Fibroblast of gingiva (primary cell): ENCODE results near the gene SYNE1.

Source experiments
- DNase-seq: peaks from one replicate; pipeline ENCODE4 v3.0.0-alpha.2; 2011; ENCODE audit warnings: low read depth

SYNE1 gene

DNA sequence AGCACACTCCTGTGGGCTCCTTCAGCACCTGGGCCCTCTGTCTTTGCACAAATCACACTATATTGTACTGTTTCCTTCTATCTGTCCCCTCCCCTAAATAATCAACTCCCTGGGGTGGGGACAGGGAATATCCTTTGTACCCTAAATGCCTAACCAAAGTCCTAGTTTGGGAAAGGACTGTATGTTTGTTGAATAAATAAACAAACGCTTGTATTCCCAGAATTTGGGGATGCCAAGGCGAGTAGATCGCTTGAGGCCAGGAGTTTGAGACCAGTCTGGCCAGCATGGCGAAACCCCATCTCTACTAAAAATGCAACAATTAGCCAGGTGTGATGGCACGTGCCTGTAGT lies 322.7 kb downstream of the SYNE1 start:
- DNase-seq, result no peak

DNA sequence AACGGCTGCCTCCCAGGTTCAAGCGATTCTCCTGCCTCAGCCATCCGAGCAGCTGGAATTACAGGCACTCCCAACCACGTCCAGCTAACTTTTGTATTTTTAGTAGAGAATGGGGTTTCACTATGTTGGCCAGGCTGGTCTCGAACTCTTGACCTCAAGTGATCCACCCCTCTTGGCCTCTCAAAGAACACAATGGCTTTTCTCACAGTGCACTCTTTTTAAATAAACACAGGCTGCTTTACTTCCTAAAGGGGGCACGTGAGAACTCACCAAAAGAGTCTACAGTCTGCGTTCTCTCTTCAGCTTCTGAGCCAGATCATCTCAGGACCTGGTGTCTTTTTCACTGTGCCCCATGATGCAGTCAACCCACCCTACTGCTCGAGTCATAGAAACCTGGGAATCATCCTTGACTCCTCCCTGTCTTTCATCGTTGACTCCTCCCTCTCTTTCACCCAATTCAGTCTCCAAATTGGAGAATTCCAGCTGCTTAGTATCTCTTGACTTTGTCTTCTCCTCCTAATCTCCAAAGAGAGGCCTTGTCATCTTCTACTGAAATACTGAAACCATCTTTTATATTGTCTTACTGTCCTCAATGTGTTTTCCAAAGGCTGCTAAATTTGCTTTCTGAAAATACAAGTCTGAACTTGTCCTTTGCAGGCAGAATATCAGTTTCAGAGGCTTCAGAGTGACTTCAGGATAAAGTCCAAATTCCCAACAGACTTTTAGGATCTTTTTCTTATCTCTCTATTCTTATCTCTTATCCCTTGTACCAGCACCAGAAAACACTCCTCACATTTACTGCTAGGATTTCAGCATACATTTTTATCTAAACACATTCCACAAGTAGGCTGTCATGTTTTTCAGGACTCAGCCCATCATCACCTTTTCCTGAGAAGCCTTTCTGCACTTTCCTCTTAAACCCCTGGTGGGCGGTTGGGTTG lies 323.4 kb downstream of the SYNE1 start:
- no peak for DNase-seq

DNA sequence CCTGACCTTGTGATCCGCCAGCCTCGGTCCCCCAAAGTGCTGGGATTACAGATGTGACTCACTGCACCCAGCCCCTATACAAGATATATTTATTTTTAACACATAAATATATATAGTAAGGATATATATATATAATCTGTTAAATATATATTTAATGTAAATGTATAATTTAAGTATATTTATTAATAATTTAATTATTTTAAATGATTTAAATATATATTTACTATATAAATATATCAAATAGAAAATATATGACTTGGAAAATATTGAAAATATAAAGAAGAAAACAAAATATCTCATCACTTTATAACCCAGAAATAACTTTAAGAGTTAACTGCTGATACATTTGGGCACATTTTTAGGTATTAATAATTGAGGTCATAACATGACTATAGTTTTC lies 324.7 kb downstream of the SYNE1 start:
- DNase-seq, result no peak

DNA sequence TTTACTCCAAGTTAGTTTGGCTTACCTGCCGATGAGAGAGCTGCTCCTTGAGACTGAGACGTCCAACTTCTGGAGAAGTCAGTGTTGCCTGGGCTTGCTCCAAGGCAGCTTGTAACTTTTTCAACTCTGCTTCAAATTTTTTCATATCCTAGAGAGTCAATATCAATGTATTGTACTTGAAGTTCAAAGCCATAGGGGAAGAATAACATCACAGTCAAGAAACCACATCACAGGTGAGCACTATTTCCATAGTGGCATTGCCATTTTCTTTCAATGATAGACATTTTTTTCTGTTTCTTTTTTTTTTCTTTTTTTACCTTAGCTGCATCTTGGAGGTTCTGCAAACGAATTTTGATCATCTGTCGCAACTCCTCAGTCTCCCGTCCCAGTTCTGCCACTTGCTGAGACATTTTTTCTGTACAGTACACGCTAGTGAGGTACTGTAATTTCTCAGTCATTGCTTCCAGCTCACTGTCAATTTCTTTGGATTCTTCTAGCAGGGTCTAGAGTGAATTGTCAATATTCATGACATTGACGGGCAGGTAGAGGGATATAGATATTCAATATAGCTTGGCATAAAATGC lies 326.7 kb downstream of the SYNE1 start:
- DNase-seq, result no peak

DNA sequence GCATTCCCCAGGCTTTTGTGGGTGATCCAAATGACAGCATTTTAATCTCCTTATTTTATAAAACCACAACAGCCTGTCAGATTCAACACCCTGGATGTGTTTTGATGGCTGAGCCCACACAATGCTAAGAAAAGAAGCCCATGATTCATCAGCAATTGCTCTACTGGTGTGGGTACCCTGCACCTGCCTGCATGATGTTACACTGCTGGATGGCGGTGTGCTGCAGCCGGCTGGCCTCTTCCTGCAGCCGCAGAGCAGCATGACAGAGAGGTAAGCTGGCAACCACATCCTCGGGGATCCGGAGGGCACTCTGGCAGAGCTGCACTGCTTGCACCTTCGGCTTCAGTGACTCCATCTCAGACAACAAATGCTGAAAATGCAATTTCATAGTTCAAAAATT lies 327.5 kb downstream of the SYNE1 start:
- DNase-seq, result no peak

DNA sequence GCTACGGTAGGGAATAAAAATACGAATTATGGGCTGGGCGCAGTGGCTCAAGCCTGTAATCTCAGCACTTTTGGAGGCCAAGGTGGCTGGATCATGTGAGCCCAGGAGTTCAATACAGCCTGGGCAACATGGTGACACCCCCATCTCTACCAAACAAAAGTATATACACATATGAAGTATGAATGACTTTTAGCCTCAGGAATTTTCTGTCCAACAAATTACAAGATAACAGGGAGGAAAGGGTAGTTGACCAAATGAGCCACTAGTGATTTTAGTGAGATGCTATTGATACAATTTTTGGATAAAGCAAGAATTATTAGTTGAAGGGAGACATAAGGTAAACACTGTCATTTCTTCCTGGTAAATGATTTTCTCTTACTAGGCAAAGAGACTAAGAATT lies 328.2 kb downstream of the SYNE1 start:
- no peak for DNase-seq

DNA sequence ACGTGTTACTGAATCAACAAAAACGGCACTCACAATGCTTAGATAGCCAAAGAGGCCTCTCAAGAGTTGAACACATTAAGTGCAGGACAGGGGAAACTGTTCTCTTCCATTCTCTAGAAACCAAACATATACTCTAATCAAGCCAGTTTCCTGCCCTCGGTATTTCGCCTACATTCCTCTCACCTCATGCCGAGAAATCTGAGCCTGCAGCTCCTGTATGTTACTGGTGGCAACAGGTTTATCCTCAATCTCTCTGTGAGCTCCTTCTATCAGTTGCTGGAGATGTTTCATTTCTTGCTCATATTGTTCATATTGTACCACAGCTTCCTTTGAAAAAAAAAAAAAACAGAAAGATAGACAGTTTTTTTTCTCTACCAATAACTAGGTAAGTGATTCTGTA lies 328.9 kb downstream of the SYNE1 start:
- DNase-seq, result no peak

DNA sequence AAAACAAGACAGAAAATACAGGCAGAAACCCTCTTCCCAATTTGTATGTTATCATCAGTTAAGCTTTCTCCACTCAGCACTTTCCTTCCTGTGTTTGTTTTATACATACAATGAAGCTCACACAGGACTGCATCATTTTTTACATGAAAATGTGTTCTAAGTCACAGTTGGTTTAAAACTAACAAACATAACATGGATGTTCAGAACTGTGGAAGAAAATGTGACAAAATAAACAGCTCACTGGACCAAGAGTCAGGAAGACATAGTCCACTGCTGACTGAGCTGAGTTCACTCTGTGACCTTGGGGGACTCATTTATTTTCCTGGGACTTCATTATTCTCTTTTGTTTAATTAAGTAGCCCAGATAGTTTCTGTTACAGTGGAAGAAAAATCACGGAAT lies 331.5 kb downstream of the SYNE1 start:
- no peak for DNase-seq

DNA sequence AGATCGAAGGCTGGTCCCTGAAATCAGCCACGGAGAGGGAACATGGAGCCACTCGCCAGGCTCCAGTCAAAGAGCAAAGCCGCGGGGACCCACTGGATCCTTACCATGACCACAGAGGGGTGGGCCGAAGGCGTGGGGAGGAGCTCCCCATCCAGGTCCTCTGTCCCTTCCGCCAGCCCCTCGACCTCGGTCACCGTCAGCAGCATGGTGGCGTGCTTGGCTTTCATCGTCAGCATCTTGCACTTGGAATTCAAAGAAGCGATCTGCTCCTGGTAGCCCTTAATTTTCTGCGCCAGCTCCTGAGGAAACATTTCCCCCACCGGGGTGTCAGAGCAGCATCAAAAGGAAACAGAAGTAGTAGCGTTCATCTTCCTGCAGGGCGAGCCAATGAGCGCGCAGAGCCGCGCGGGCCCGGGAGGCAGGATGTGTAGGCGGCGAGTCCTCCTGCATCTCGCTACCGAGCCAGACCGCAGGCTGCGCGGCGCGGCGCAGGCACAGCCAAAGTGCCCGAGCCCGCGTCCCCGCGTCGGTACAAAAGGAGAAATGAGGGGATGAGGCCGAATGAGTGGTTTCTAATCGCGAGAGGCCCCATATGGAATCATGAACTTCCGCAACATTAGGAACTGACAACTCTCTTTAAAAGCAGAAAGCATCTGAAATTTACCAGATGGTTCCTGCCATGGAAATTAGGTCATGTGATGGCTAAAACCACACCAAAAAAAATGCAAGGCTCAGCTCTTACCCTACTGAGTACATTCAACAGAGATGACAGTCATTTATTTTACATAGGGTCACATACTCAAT lies 335.2 kb downstream of the SYNE1 start:
- peak; percentile 83 for DNase-seq

DNA sequence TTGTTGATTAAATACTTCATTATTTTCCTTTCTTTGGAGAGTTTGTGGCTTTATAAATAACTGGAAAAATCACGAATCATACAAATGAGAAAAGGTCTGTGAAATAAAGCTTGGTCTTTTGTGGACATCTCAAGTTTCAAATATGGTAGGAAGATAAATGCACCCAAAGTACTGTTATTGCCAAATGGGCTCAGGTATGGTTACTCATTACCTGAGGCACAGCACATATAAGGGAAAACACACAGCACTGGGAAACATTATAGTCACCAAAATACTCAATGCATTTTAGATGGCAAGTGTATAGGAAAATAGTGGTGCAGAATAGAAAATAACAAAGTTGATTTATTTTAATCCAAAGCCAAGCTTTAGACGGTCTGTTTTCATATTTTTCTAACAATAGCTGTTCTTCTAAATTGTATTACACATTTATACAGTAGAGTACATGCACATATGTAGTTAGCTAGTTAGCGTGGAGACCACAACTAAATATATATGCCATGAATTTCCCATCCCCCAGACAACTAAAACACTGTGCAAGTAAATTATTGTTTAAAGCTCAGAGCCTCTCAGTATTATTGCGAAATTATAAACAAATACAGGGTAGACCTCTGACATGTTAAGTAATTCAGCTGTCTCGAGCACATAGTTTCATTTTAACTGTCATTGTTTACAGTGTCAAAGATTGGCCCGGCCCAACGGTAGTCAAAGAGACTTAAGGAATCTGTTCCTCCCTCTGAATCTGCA lies 336.0 kb downstream of the SYNE1 start:
- DNase-seq, result peak; percentile 65

DNA sequence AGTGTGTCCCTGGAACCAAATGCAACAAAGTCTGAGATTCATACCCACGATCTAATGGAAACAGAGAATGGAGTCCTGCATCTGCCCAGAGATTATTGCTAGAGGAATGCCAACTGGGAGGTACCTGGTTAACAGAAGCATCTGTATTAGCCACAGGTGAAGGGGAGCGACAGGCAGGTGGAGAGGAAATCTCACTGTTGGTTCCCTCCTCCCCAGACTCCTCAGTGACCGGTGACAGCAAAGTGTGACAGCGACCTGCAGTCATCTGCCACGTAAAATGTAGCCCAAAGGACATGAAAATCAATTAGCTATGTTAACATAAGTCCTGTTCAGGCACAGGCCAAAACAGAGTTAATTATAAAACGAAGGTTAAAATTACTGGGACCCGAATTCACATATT lies 336.6 kb downstream of the SYNE1 start:
- DNase-seq, result no peak

DNA sequence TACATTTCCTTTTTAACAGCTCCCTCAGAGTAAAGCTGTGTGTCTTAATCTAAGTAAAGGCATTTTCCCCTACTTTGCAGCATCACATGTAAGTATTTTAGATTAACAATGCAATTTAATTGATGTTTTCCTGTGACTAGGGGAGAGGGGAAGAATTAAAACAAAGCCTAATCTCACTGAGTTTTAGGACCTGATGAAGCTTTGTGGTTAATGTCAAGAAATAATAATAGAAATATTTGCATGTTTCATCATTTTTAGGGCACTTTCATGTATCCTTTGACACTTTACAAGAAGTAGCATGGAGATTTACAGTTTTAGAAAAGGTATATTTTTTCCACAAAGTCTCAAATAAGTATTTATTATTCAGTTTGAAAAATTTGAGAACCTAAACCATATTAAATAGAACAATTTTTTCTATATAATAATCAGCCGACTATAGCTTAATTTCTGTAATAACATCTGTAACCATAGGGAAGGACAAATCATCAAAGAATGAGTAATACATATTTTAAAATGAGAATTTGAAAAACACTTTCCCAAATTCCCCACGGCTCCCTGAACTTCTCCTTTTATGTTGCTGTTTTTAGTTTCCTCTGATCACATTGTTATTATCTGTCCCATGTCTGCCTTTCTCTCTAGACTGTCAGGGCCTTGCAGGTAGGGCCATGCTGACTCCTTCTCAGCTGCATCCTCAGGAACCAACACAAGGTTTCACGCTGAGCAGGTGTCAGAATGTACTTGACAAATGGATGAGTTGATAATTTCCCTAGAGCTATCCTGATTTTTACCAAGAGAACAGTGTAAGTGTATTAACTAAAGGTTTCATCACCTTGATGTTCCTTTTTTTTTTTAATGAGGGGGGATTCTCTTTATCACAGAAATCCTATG lies 338.1 kb downstream of the SYNE1 start:
- DNase-seq, result no peak

DNA sequence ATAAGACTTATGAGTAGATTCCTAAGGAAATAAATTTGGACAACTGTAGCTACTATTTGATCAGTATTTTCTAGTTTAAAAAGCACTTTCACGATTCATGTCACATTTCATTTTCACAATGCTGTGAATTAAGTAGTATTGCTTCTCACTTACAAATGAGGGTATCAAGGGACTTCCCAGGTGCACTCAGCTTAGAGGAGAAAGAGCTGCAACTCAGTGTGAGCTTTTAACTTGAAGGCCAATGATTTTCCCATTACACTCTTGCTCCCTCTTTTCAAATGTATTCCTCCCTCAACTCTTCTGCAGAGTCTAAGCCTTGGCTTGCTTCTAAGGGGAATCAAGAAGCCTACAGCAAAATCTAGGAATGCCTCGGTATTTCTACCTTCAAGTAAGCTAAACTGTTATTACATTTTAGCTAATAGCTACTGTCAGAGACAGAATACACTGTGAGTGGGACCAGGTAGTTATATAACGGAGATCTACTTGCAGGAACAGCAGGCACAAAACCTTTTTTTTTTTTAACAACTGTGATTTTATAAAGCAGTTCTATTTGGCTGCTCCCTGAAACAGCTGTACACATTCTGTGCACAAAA lies 339.0 kb downstream of the SYNE1 start:
- DNase-seq, result no peak

DNA sequence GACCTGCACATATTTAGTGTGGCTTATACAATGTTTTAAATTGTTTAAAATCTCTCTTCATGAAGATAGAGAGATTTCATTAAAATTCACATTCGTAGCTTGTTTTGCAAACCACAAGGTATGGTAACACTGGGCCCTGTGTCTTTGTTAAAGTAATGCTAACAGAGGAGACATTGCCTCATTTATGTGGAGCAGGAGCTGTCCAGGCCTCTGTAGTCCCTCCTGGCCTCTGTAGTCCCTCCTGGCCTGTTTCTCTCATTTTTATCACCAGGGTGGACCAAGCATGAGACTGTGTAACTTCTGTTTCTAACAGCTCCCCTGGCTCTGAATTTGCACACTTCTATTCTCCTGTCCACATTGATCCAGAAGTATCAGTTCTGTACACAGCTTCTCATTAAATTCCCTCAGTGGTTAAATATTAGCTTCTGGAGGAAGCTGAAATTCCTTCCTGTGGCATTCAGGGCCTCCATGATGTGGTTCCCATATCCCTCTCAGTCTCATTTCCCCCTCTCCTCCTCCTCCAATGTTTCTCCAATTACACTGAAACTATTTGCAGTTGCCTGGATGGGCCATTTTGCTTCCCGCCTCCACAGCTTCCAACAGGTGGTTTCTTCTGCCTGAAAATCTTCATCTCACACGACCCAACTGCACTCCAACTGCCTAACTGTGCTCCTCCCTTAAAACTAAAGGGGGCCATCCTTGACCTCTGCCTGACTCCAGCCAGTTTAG lies 340.4 kb downstream of the SYNE1 start:
- no peak for DNase-seq

DNA sequence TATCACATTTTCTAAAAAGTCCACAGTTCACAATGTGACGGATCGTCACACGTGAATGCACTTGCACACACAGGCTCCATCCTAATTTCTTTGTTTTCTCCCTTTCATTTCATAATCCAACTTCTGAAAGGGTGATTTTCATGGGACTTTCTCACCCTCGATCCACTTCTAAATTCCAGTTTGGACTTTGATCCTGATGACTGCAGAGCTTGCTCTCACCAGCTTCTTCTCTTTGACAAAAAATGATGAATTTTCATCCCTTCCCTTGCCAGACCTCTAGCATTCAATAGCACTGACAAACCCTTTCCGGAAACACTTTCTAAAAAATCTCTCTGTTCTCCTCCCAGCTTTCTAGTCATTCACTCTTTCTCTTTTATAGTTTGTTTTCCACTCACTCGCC lies 341.2 kb downstream of the SYNE1 start:
- DNase-seq, result no peak

DNA sequence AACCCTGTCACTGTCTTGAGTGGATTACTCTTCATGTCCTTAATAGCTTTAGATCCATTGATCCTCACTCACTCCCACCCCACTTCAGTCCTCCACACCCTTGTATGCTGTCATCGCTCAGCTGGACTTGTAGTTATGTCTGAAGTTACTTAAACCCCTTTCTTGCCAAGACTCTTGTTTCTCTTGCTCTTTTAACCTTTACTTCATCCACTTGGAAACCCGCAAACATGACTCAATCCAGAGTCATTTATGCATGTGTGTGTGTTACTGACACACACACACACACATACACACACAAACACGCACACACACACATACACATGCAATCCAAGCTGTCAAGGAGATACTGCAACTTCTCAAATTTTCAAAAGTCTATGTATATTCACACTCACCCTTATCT lies 341.8 kb downstream of the SYNE1 start:
- DNase-seq, result peak; percentile 87

DNA sequence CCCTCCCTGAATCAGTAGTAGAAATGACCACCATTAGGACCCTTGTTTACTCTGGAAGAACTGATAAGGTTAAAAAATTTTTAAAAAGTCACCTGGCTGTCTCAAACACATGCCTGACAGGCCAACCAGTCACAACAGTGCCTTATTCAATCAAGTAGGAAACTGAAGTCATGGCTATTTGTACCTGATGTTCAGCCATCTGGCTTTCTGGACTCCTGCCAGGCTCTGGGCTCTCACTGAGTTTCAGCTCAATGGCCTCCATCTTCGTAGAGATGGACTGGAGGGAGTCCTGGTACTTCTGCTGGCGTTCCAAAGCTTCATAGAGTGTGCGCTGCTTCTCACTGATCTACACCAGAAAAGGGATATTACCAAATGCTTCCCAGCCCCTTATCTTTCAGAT lies 343.8 kb downstream of the SYNE1 start:
- DNase-seq, result no peak

DNA sequence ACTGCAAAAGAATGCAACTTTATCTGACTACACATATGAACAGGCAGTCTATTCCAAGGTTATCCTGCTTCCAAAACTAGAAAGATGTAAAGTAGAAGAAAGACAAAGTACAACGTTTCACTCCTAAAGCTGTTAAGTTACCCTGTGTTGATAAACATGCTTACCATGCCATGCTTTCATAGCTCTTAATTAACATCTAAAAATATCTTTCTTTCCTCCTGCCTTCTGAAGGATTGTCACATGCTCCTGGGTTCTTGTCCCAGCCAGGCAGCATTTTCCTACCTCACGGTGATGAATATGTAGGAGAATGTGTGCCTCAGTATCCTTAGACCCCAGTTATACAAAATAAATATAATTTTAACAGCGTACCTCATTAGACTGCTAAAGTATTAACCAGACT lies 344.6 kb downstream of the SYNE1 start:
- DNase-seq, result no peak

DNA sequence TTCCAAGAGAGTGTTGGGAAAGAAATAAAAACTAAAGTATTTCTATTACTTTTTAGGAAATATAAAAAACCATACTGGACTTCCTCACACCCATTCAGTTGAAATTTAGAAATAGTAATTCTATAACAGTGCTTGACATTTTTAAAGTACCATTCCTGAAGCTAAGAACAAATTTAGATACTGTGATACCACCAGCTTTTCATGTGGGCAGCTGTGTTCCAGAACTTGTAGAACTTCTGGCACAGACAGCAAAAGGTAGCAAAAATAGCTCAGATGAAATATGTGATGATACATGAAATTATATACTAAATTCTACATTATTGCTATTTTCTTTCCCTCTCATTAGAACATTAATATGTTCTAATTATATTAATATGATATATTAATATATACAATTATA lies 346.5 kb downstream of the SYNE1 start:
- DNase-seq, result no peak

DNA sequence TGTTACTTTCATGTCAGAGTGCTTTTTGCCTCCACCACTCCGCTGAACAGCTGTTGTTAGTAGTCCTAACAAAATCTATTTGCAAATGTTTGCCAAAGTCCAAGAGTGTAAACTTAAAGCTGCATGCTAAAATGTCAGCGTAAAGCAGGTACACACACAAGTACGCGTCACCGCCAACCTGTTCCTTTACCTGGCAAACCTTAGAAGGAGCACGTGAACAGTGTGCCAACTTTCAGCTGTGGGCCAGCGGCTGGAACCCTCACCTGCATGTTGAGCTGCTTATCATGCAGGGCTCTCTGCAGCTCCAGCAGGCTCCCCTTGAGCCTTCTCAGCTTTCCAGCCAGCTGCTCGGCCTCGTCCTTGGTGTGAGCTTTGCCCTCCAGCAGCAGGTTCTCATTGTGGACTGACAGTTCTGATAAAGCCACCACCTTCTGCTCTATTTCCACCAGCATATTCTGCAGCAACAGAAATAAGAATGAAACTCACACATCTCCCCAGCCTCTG lies 359.3 kb downstream of the SYNE1 start:
- no peak for DNase-seq
